ENCODE measurements around the gene TSC22D2. TPM values are rescaled to one million over a fixed set of nuclear protein-coding genes. Genes with fewer than 3 reads are reported as not detected.

Gene TSC22D2
- total RNA-seq, 1 experiment from 2014 or later, result 20.0 TPM

DNA sequence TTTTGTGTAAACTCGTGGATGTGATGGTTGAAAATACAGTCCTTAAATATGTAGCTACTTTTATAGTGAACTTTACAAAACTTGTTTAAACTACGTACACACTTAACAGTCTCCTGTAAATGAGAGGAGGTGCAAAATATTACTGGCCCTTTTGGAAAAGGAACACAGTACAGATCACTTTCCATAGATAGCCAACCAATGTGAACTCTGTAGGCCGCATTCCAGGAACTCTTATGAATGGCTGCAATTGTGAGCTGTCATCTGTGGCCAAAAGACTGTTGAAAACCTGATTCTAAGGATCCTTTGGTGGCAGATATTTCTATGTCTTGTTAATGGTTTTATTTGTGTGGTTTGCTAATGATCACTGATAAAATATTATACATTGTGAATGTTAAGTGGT, 6.2 kb downstream of the TSC22D2 start:
- no peak for DNase-seq (ENCODE audit: low read depth, low spot score)
- Histone ChIP-seq H3K9me3 (ENCODE audit: control insufficient read depth in 1 of 2, insufficient read depth in 1 of 2, low read depth in 1 of 2, low read length in 2 of 2) (no peaks in the 10 kb centered on the region), H3K27ac (ENCODE audit: low read depth, low read length) (no peak overlapping the region), H3K9me2 (ENCODE audit: insufficient read depth) (no peaks in the 10 kb centered on the region), H3K4me3 (replicated peaks in 1 of 2; ENCODE audit: low read depth in 1 of 2, low read length in 2 of 2) (no peak overlapping the region), H3K4me2 (ENCODE audit: low read length) (peak overlapping the region; percentile 5; the same call in 1 of the 2 replicates), H2AFZ (ENCODE audit: low read depth, low read length, poor library complexity, severe bottlenecking) (no peak overlapping the region), H3K9ac (ENCODE audit: low read length) (no peak overlapping the region), H3K36me3 (ENCODE audit: control insufficient read depth in 1 of 2, insufficient read depth in 2 of 2, low read length in 2 of 2) (peaks cover 0 to 15% of the 10 kb centered on the region in 2 experiments; a peak in 3 of 4 replicates), H3K27me3 (ENCODE audit: insufficient read depth, low read length) (no peaks in the 10 kb centered on the region), H4K20me1 (ENCODE audit: insufficient read depth) (peaks cover 40% of the 10 kb centered on the region), H3K4me1 (ENCODE audit: control insufficient read depth in 1 of 2, insufficient read depth in 2 of 2, low read length in 2 of 2) (peaks cover 12 to 49% of the 10 kb centered on the region in 2 experiments), H3K79me2 (ENCODE audit: insufficient read depth, low read length) (peaks cover 100% of the 10 kb centered on the region)
- ChIA-PET RAD21 (ENCODE audit: low non-redundant PET in 1 of 2, low total read pairs in 2 of 2, uncharacterized antibody in 2 of 2, unreplicated experiment in 2 of 2) (no interaction called here), CTCF (no interaction called here), POLR2A (no interaction called here)
- no TSS peak for BruUV-seq (replicated peaks)
- no peak for ATAC-seq
- no peak for TF ChIP-seq SRF (IDR thresholded peaks at IDR 0.05; ENCODE audit: low read depth)
- no peak for TF ChIP-seq EGR1 (IDR thresholded peaks at IDR 0.05; ENCODE audit: low read depth)
- TF ChIP-seq ZFX (IDR thresholded peaks at IDR 0.05), result no peak
- TF ChIP-seq SP1 (IDR thresholded peaks at IDR 0.05; ENCODE audit: low read depth), result no peak
- TF ChIP-seq ZNF274 (IDR thresholded peaks at IDR 0.05; ENCODE audit: low read depth, low read length), result no peak
- TF ChIP-seq POLR2AphosphoS5 (IDR thresholded peaks at IDR 0.05; ENCODE audit: low read depth, low read length), result no peak
- TF ChIP-seq EZH2 (IDR thresholded peaks at IDR 0.05), result no peak
- TF ChIP-seq FOSL1 (IDR thresholded peaks at IDR 0.05; ENCODE audit: low read depth), result no peak
- no peak for TF ChIP-seq JUND (IDR thresholded peaks at IDR 0.05)
- TF ChIP-seq, protein P1, sequence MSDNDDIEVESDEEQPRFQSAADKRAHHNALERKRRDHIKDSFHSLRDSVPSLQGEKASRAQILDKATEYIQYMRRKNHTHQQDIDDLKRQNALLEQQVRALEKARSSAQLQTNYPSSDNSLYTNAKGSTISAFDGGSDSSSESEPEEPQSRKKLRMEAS (IDR thresholded peaks at IDR 0.05), result no peak
- intact Hi-C loops (cut with micrococcal nuclease), result loop anchor here (5.0 kb wide), 1 partner anchor 127 kb away; no protein-coding TSS in a partner anchor

DNA sequence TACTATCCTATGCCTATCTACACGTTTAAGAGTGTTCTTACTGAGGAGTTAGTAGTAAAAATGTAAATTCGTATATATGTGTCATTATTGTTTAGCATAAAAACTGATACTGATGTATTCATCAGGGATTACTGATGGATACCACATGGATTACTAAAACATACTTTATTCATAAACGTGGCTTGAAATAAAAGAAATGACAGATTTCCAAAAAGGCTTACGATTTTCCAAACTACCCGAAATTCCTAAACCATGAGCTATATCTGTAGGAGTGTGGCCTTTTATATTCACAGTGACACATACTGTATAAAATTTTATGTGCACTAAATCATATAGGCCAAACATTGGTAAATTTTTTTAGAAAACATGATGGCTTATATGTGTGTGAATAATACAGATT, 6.9 kb downstream of the TSC22D2 start:
- Histone ChIP-seq H3K4me3 (replicated peaks in 1 of 2; ENCODE audit: low read depth in 1 of 2, low read length in 2 of 2) (no peak overlapping the region), H4K20me1 (ENCODE audit: insufficient read depth) (peaks cover 43% of the 10 kb centered on the region), H3K79me2 (ENCODE audit: insufficient read depth, low read length) (peaks cover 100% of the 10 kb centered on the region), H3K4me1 (ENCODE audit: control insufficient read depth in 1 of 2, insufficient read depth in 2 of 2, low read length in 2 of 2) (peaks cover 12 to 56% of the 10 kb centered on the region in 2 experiments), H3K9me2 (ENCODE audit: insufficient read depth) (no peaks in the 10 kb centered on the region), H3K36me3 (ENCODE audit: control insufficient read depth in 1 of 2, insufficient read depth in 2 of 2, low read length in 2 of 2) (peaks cover 0 to 15% of the 10 kb centered on the region in 2 experiments; a peak in 3 of 4 replicates), H3K9me3 (ENCODE audit: control insufficient read depth in 1 of 2, insufficient read depth in 1 of 2, low read depth in 1 of 2, low read length in 2 of 2) (no peaks in the 10 kb centered on the region), H3K27me3 (ENCODE audit: insufficient read depth, low read length) (no peaks in the 10 kb centered on the region), H2AFZ (ENCODE audit: low read depth, low read length, poor library complexity, severe bottlenecking) (no peak overlapping the region), H3K4me2 (ENCODE audit: low read length) (no peak overlapping the region), H3K9ac (ENCODE audit: low read length) (no peak overlapping the region), H3K27ac (ENCODE audit: low read depth, low read length) (no peak overlapping the region)
- intact Hi-C loops (cut with micrococcal nuclease), result loop anchor here (5.0 kb wide), 1 partner anchor 128 kb away; no protein-coding TSS in a partner anchor
- ChIA-PET CTCF (no interaction called here), POLR2A (no interaction called here), RAD21 (ENCODE audit: low non-redundant PET in 1 of 2, low total read pairs in 2 of 2, uncharacterized antibody in 2 of 2, unreplicated experiment in 2 of 2) (no interaction called here)
- BruUV-seq (replicated peaks), result no TSS peak
- DNase-seq (ENCODE audit: low read depth, low spot score), result no peak
- TF ChIP-seq EGR1 (IDR thresholded peaks at IDR 0.05; ENCODE audit: low read depth) (no peak), YY1 (IDR thresholded peaks at IDR 0.05; ENCODE audit: extremely low read depth, insufficient replicate concordance, low read depth, low read length) (no peak), SRF (IDR thresholded peaks at IDR 0.05; ENCODE audit: low read depth) (no peak), JUND (IDR thresholded peaks at IDR 0.05) (no peak), FOSL1 (IDR thresholded peaks at IDR 0.05; ENCODE audit: low read depth) (no peak)
- no peak for ATAC-seq

All from HCT116 (cell line).